OCI-LY3 (cell line): Measurements from ENCODE around the gene ZSWIM8.

Experiments
- EZH2phosphoT487 ChIP-seq: fragments of 200-600 bp; shearing (Covaris generic); IDR thresholded peaks from 2 replicates; pipeline ENCODE4 v1.6.1; 2018; ENCODE audit warnings: antibody characterized with exemption, mixed run types, low read depth
- TF ChIP-seq, protein P1 (sequence below): fragments of 200-600, 300-600 bp; sonication (generic); IDR thresholded peaks from 2 replicates; pipeline ENCODE4 v1.5.1; 2014; ENCODE audit warnings: antibody characterized with exemption, low read length, low read depth

DNA sequence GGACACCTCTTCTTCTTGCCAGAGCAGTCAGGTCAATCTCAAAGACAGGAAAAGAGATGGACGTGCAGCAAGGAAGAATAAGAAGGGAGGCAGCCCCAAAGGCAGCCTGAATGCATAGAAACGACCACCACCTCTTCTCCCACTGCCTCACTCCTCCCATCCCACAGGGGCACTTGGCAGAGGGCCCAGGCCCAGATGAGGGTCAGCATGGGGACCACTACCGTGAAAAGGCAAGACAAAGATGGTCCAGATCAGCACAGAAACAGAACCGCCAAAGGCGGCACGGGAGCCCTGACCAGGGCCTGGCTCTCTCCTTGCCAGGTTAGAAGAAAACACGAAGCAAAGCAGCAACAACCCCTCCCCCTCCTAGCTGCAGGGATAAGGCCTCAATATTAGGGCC lies 27.9 kb downstream of the ZSWIM8 start:
- TF ChIP-seq, protein P1, sequence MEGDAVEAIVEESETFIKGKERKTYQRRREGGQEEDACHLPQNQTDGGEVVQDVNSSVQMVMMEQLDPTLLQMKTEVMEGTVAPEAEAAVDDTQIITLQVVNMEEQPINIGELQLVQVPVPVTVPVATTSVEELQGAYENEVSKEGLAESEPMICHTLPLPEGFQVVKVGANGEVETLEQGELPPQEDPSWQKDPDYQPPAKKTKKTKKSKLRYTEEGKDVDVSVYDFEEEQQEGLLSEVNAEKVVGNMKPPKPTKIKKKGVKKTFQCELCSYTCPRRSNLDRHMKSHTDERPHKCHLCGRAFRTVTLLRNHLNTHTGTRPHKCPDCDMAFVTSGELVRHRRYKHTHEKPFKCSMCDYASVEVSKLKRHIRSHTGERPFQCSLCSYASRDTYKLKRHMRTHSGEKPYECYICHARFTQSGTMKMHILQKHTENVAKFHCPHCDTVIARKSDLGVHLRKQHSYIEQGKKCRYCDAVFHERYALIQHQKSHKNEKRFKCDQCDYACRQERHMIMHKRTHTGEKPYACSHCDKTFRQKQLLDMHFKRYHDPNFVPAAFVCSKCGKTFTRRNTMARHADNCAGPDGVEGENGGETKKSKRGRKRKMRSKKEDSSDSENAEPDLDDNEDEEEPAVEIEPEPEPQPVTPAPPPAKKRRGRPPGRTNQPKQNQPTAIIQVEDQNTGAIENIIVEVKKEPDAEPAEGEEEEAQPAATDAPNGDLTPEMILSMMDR: no peak
- no peak for TF ChIP-seq EZH2phosphoT487
